Measurements from ENCODE around the gene CLEC20A. TPM values are rescaled to one million over a fixed set of nuclear protein-coding genes. Genes with fewer than 3 reads are reported as not detected.

Gene CLEC20A
- total RNA-seq, 1 experiment from 2014 or later, result not detected

GRCh38 chr1:178534137-178534868 is 37.5 kb upstream of the CLEC20A start:
- DNase-seq, result no peak
- Histone ChIP-seq H3K36me3 (no peaks in the 10 kb centered on the region), H3K4me1 (peaks cover 25% of the 10 kb centered on the region), H3K9me3 (replicated peaks) (no peaks in the 10 kb centered on the region), H3K4me3 (no peak overlapping the region), H3K27me3 (no peaks in the 10 kb centered on the region), H3K27ac (no peak overlapping the region)

GRCh38 chr1:178533121-178533946 is 36.6 kb upstream of the CLEC20A start:
- Histone ChIP-seq H3K9me3 (replicated peaks) (no peaks in the 10 kb centered on the region), H3K4me1 (peaks cover 26% of the 10 kb centered on the region), H3K4me3 (no peak overlapping the region), H3K36me3 (no peaks in the 10 kb centered on the region), H3K27me3 (no peaks in the 10 kb centered on the region), H3K27ac (no peak overlapping the region)
- no peak for DNase-seq

GRCh38 chr1:178532392-178532791 is 35.6 kb upstream of the CLEC20A start:
- no peak overlapping the region for H3K27ac ChIP-seq
- H3K36me3 ChIP-seq, result no peaks in the 10 kb centered on the region
- H3K4me1 ChIP-seq, result peaks cover 26% of the 10 kb centered on the region
- peak; percentile 72 to 91 for DNase-seq
- H3K4me3 ChIP-seq, result peak overlapping the region; percentile 13
- no peaks in the 10 kb centered on the region for H3K27me3 ChIP-seq
- H3K9me3 ChIP-seq (replicated peaks), result no peaks in the 10 kb centered on the region

GRCh38 chr1:178531887-178532286 is 35.1 kb upstream of the CLEC20A start:
- no peaks in the 10 kb centered on the region for H3K27me3 ChIP-seq
- H3K4me3 ChIP-seq, result peak overlapping the region; percentile 13
- H3K36me3 ChIP-seq, result no peaks in the 10 kb centered on the region
- peaks cover 26% of the 10 kb centered on the region for H3K4me1 ChIP-seq
- peak in 1 of 2 experiments; percentile 21 for DNase-seq
- H3K9me3 ChIP-seq (replicated peaks), result no peaks in the 10 kb centered on the region
- H3K27ac ChIP-seq, result no peak overlapping the region

GRCh38 chr1:178530502-178530901 is 33.7 kb upstream of the CLEC20A start:
- Histone ChIP-seq H3K36me3 (no peaks in the 10 kb centered on the region), H3K4me3 (no peak overlapping the region), H3K9me3 (replicated peaks) (no peaks in the 10 kb centered on the region), H3K4me1 (peaks cover 26% of the 10 kb centered on the region), H3K27me3 (no peaks in the 10 kb centered on the region), H3K27ac (no peak overlapping the region)
- DNase-seq, result no peak

GRCh38 chr1:178530037-178530402 is 33.3 kb upstream of the CLEC20A start:
- no peaks in the 10 kb centered on the region for H3K36me3 ChIP-seq
- H3K27me3 ChIP-seq, result no peaks in the 10 kb centered on the region
- no peaks in the 10 kb centered on the region for H3K9me3 ChIP-seq (replicated peaks)
- peaks cover 26% of the 10 kb centered on the region for H3K4me1 ChIP-seq
- peak; percentile 75 to 84 for DNase-seq
- H3K4me3 ChIP-seq, result no peak overlapping the region
- H3K27ac ChIP-seq, result no peak overlapping the region

- Histone ChIP-seq H3K4me1 (peaks cover 26% of the 10 kb centered on the region), H3K9me3 (replicated peaks) (no peaks in the 10 kb centered on the region), H3K27ac (0 out of 2 replicates have a peak overlapping the region, but pooled peaks have one; percentile 3), H3K4me3 (no peak overlapping the region), H3K27me3 (no peaks in the 10 kb centered on the region), H3K36me3 (no peaks in the 10 kb centered on the region)
- DNase-seq, result no peak
These were observed 32.7 kb upstream of the CLEC20A start for GRCh38 chr1:178529364-178530036.

GRCh38 chr1:178528953-178529335 is 32.2 kb upstream of the CLEC20A start:
- Histone ChIP-seq H3K4me1 (peaks cover 26% of the 10 kb centered on the region), H3K36me3 (no peaks in the 10 kb centered on the region), H3K9me3 (replicated peaks) (no peaks in the 10 kb centered on the region), H3K27me3 (no peaks in the 10 kb centered on the region), H3K27ac (no peak overlapping the region), H3K4me3 (no peak overlapping the region)
- no peak for DNase-seq

- DNase-seq, result no peak
- Histone ChIP-seq H3K27me3 (no peaks in the 10 kb centered on the region), H3K4me1 (peaks cover 26% of the 10 kb centered on the region), H3K4me3 (no peak overlapping the region), H3K9me3 (replicated peaks) (no peaks in the 10 kb centered on the region), H3K27ac (no peak overlapping the region), H3K36me3 (no peaks in the 10 kb centered on the region)
These were observed 31.6 kb upstream of the CLEC20A start for GRCh38 chr1:178528228-178528952.

- Histone ChIP-seq H3K36me3 (no peaks in the 10 kb centered on the region), H3K4me1 (peaks cover 26% of the 10 kb centered on the region), H3K27ac (no peak overlapping the region), H3K9me3 (replicated peaks) (no peaks in the 10 kb centered on the region), H3K4me3 (no peak overlapping the region), H3K27me3 (no peaks in the 10 kb centered on the region)
- DNase-seq, result no peak
These were observed 30.4 kb upstream of the CLEC20A start for GRCh38 chr1:178527117-178527516.

- no peak for DNase-seq
- H3K27me3 ChIP-seq, result no peaks in the 10 kb centered on the region
- no peaks in the 10 kb centered on the region for H3K36me3 ChIP-seq
- no peaks in the 10 kb centered on the region for H3K9me3 ChIP-seq (replicated peaks)
- H3K4me3 ChIP-seq, result no peak overlapping the region
- H3K4me1 ChIP-seq, result no peaks in the 10 kb centered on the region
- no peak overlapping the region for H3K27ac ChIP-seq
These were observed 24.5 kb upstream of the CLEC20A start for GRCh38 chr1:178521241-178521640.

GRCh38 chr1:178520803-178521202 is 24.0 kb upstream of the CLEC20A start:
- Histone ChIP-seq H3K36me3 (no peaks in the 10 kb centered on the region), H3K9me3 (replicated peaks) (no peaks in the 10 kb centered on the region), H3K27ac (no peak overlapping the region), H3K4me1 (no peaks in the 10 kb centered on the region), H3K4me3 (no peak overlapping the region), H3K27me3 (no peaks in the 10 kb centered on the region)
- DNase-seq, result no peak

- Histone ChIP-seq H3K4me1 (no peaks in the 10 kb centered on the region), H3K27ac (no peak overlapping the region)
These were observed 22.1 kb upstream of the CLEC20A start for GRCh38 chr1:178518894-178519293.

GRCh38 chr1:178516110-178516509 is 19.3 kb upstream of the CLEC20A start:
- DNase-seq, result no peak
- H3K4me1 ChIP-seq, result no peaks in the 10 kb centered on the region
- H3K27me3 ChIP-seq, result no peaks in the 10 kb centered on the region
- no peak overlapping the region for H3K4me3 ChIP-seq
- H3K36me3 ChIP-seq, result no peaks in the 10 kb centered on the region
- H3K27ac ChIP-seq, result no peak overlapping the region
- no peaks in the 10 kb centered on the region for H3K9me3 ChIP-seq (replicated peaks)

More at GRCh38 chr1:178518894-178519293, 22.1 kb upstream of the CLEC20A start:
- Histone ChIP-seq H3K4me3 (no peak overlapping the region), H3K9me3 (replicated peaks) (no peaks in the 10 kb centered on the region), H3K27me3 (no peaks in the 10 kb centered on the region), H3K36me3 (no peaks in the 10 kb centered on the region)
- no peak for DNase-seq

Data from SJCRH30 (cell line).